Astrocyte (in vitro differentiated cells and primary cell): ENCODE data around the gene LAP3. TPM values are rescaled to one million over a fixed set of nuclear protein-coding genes. Genes with fewer than 3 reads are reported as not detected.

Source experiments
- DNase-seq: peaks from one replicate; pipeline ENCODE4 v3.0.0-alpha.2; 2010; ENCODE audit warnings: low read depth
- FAIRE-seq: peaks from 2 replicates; lab custom pipeline; 2011; peaks lifted over from hg19 to GRCh38; lab: Jason Lieb, UNC
- H2AFZ ChIP-seq: 2 replicates; pipeline ENCODE4 v1.6.0; 2012; ENCODE audit warnings: low read depth, low read length, inconsistent platforms
- H3K27ac ChIP-seq: 2 replicates; pipeline ENCODE4 v1.5.1; 2011; ENCODE audit warnings: low read depth, low read length, inconsistent platforms
- H3K27me3 ChIP-seq: 2 replicates; pipeline ENCODE4 v1.6.0; 2011; ENCODE audit warnings: low read length, inconsistent platforms; ENCODE audit not compliant: insufficient read depth
- H3K36me3 ChIP-seq: 2 replicates; pipeline ENCODE4 v1.5.1; 2011; ENCODE audit warnings: low read length, inconsistent platforms; ENCODE audit not compliant: insufficient read depth
- H3K4me1 ChIP-seq: 2 replicates; pipeline ENCODE4 v1.5.1; 2011; ENCODE audit warnings: low read length, inconsistent platforms; ENCODE audit not compliant: insufficient read depth
- H3K4me2 ChIP-seq: 2 replicates; pipeline ENCODE4 v1.6.0; 2012; ENCODE audit warnings: low read length, inconsistent platforms
- H3K4me3 ChIP-seq: 2 replicates; pipeline ENCODE4 v1.5.1; 2011; ENCODE audit warnings: low read depth, mild to moderate bottlenecking, low read length, inconsistent platforms; ENCODE audit not compliant: insufficient read depth
- H3K79me2 ChIP-seq: 2 replicates; pipeline ENCODE4 v1.6.0; 2012; ENCODE audit warnings: mild to moderate bottlenecking, low read length, inconsistent platforms; ENCODE audit not compliant: insufficient read depth
- H3K9ac ChIP-seq: 2 replicates; pipeline ENCODE4 v1.6.0; 2012; ENCODE audit warnings: mild to moderate bottlenecking, low read length, inconsistent platforms
- H3K9me3 ChIP-seq: 2 replicates; pipeline ENCODE4 v1.5.1; 2012; ENCODE audit warnings: low read depth, mild to moderate bottlenecking, low read length, inconsistent platforms; ENCODE audit not compliant: insufficient read depth
- H4K20me1 ChIP-seq: 2 replicates; pipeline ENCODE4 v1.6.0; 2012; ENCODE audit warnings: low read length, inconsistent platforms; ENCODE audit not compliant: insufficient read depth
- H3K27ac Mint-ChIP-seq: one replicate; pipeline ENCODE4 v1.8.0; 2021; ENCODE audit warnings: mild to moderate bottlenecking, mixed read lengths; ENCODE audit not compliant: unreplicated experiment
- H3K27me3 Mint-ChIP-seq: one replicate; pipeline ENCODE4 v1.8.0; 2021; ENCODE audit warnings: low read depth, mixed read lengths; ENCODE audit not compliant: unreplicated experiment
- H3K36me3 Mint-ChIP-seq: one replicate; pipeline ENCODE4 v1.8.0; 2021; ENCODE audit warnings: low read depth, mixed read lengths; ENCODE audit not compliant: unreplicated experiment
- H3K4me1 Mint-ChIP-seq: one replicate; pipeline ENCODE4 v1.8.0; 2021; ENCODE audit warnings: low read depth, mixed read lengths; ENCODE audit not compliant: unreplicated experiment
- H3K4me3 Mint-ChIP-seq: one replicate; pipeline ENCODE4 v1.8.0; 2021; ENCODE audit warnings: mild to moderate bottlenecking, moderate library complexity, mixed read lengths; ENCODE audit not compliant: unreplicated experiment
- H3K9me3 Mint-ChIP-seq: one replicate; pipeline ENCODE4 v1.8.0; 2021; ENCODE audit warnings: mild to moderate bottlenecking, mixed read lengths; ENCODE audit not compliant: unreplicated experiment
- CTCF ChIP-seq: IDR thresholded peaks from 2 replicates; pipeline ENCODE4 v1.5.1; 2011; ENCODE audit warnings: low read depth, mild to moderate bottlenecking, inconsistent platforms, low read length, moderate library complexity; ENCODE audit not compliant: insufficient read depth
- EZH2 ChIP-seq: IDR thresholded peaks from 2 replicates; pipeline ENCODE4 v1.6.1; 2012; ENCODE audit warnings: mild to moderate bottlenecking, low read length, inconsistent platforms; ENCODE audit not compliant: insufficient read depth
- total RNA-seq: library from RNA; stranded (reverse); gene quantifications from 2 replicates; pipeline ENCODE4 v1.2.1, GENCODE V29; 2021

Gene LAP3
- total RNA-seq, 1 donor from 2014 or later = 163 TPM

GRCh38 chr4:17546678-17547077, 30.3 kb upstream of the LAP3 start:
- Histone ChIP-seq H2AFZ (no peak overlapping the region), H3K27me3 (no peaks in the 10 kb centered on the region), H3K4me1 (no peaks in the 10 kb centered on the region), H3K4me3 (no peak overlapping the region), H3K9ac (no peak overlapping the region), H3K4me2 (no peak overlapping the region), H3K9me3 (no peaks in the 10 kb centered on the region), H3K27ac (no peak overlapping the region), H4K20me1 (no peaks in the 10 kb centered on the region), H3K36me3 (no peaks in the 10 kb centered on the region), H3K79me2 (no peaks in the 10 kb centered on the region)
- Mint-ChIP-seq H3K27me3 (no peaks in the 10 kb centered on the region), H3K27ac (no peak overlapping the region), H3K4me1 (no peaks in the 10 kb centered on the region), H3K4me3 (no peak overlapping the region), H3K9me3 (no peaks in the 10 kb centered on the region), H3K36me3 (no peaks in the 10 kb centered on the region)
- no peak for FAIRE-seq
- DNase-seq = no peak
- TF ChIP-seq EZH2 = no peak
- no peak for TF ChIP-seq CTCF

GRCh38 chr4:17550549-17550948, 26.4 kb upstream of the LAP3 start:
- Histone ChIP-seq H3K27ac (no peak overlapping the region), H3K9me3 (no peaks in the 10 kb centered on the region), H3K4me3 (no peak overlapping the region), H3K36me3 (no peaks in the 10 kb centered on the region), H3K4me1 (no peaks in the 10 kb centered on the region), H3K79me2 (no peaks in the 10 kb centered on the region), H2AFZ (no peak overlapping the region), H3K9ac (no peak overlapping the region), H3K27me3 (peaks cover 8% of the 10 kb centered on the region), H4K20me1 (no peaks in the 10 kb centered on the region), H3K4me2 (no peak overlapping the region)
- Mint-ChIP-seq H3K27me3 (no peaks in the 10 kb centered on the region), H3K27ac (no peak overlapping the region), H3K4me1 (no peaks in the 10 kb centered on the region), H3K36me3 (no peaks in the 10 kb centered on the region), H3K4me3 (no peak overlapping the region), H3K9me3 (no peaks in the 10 kb centered on the region)
- no peak for DNase-seq
- no peak for FAIRE-seq
- no peak for TF ChIP-seq CTCF
- TF ChIP-seq EZH2 = no peak

GRCh38 chr4:17552427-17552826, 24.6 kb upstream of the LAP3 start:
- Mint-ChIP-seq H3K27ac (no peak overlapping the region), H3K9me3 (no peaks in the 10 kb centered on the region), H3K36me3 (no peaks in the 10 kb centered on the region), H3K4me1 (no peaks in the 10 kb centered on the region), H3K27me3 (no peaks in the 10 kb centered on the region), H3K4me3 (no peak overlapping the region)
- no peaks in the 10 kb centered on the region for H3K4me1 ChIP-seq
- TF ChIP-seq CTCF (no peak), EZH2 (no peak)
- H3K9ac ChIP-seq = no peak overlapping the region
- H2AFZ ChIP-seq = no peak overlapping the region
- H3K79me2 ChIP-seq = no peaks in the 10 kb centered on the region
- no peak for FAIRE-seq
- no peak overlapping the region for H3K4me2 ChIP-seq
- DNase-seq = no peak
- no peaks in the 10 kb centered on the region for H4K20me1 ChIP-seq
- H3K27me3 ChIP-seq = peaks cover 8% of the 10 kb centered on the region
- H3K27ac ChIP-seq = no peak overlapping the region
- H3K9me3 ChIP-seq = no peaks in the 10 kb centered on the region
- H3K4me3 ChIP-seq = no peak overlapping the region
- H3K36me3 ChIP-seq = no peaks in the 10 kb centered on the region
